GM12874 (cell line): Measurements from ENCODE around the gene SLC45A1.

Experiments used
- TF ChIP-seq, protein P1 (sequence below): IDR thresholded peaks from 2 replicates; pipeline ENCODE4 v1.5.1; 2011; ENCODE audit warnings: low read depth, mild to moderate bottlenecking, control low read depth, low read length, moderate library complexity; ENCODE audit not compliant: insufficient read depth

Gene SLC45A1

GRCh38 chr1:8324176-8324810 lies 6.4 kb downstream of the SLC45A1 start:
- TF ChIP-seq, protein P1, sequence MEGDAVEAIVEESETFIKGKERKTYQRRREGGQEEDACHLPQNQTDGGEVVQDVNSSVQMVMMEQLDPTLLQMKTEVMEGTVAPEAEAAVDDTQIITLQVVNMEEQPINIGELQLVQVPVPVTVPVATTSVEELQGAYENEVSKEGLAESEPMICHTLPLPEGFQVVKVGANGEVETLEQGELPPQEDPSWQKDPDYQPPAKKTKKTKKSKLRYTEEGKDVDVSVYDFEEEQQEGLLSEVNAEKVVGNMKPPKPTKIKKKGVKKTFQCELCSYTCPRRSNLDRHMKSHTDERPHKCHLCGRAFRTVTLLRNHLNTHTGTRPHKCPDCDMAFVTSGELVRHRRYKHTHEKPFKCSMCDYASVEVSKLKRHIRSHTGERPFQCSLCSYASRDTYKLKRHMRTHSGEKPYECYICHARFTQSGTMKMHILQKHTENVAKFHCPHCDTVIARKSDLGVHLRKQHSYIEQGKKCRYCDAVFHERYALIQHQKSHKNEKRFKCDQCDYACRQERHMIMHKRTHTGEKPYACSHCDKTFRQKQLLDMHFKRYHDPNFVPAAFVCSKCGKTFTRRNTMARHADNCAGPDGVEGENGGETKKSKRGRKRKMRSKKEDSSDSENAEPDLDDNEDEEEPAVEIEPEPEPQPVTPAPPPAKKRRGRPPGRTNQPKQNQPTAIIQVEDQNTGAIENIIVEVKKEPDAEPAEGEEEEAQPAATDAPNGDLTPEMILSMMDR: no peak

- TF ChIP-seq, protein P1: no peak
These were observed 7.9 kb downstream of the SLC45A1 start for GRCh38 chr1:8325771-8326170.

DNA sequence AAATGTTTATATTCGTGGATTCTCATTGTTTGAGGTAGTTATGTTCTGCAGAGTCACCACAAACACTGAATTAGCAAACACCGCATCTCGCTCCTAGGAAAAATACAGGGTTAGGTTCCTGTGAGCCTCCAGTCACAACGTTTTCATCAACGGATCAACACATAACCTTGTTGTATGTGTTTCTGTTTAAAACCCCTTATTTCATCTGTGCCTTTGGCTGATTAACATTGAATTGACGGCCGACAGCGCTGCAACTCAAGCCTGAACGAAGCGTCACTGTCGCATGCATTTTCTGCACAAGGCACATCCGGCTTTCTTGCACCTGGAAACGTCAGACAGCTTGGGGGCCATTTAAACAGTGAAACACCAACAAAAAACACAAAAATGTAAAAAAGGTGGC lies 8.4 kb downstream of the SLC45A1 start:
- TF ChIP-seq, protein P1: no peak

- TF ChIP-seq, protein P1: no peak
These were observed 10.4 kb downstream of the SLC45A1 start for GRCh38 chr1:8328271-8328670.

GRCh38 chr1:8329439-8329838 lies 11.5 kb downstream of the SLC45A1 start:
- TF ChIP-seq, protein P1: no peak

- TF ChIP-seq, protein P1: no peak
These were observed 11.9 kb downstream of the SLC45A1 start for GRCh38 chr1:8329858-8330257.

DNA sequence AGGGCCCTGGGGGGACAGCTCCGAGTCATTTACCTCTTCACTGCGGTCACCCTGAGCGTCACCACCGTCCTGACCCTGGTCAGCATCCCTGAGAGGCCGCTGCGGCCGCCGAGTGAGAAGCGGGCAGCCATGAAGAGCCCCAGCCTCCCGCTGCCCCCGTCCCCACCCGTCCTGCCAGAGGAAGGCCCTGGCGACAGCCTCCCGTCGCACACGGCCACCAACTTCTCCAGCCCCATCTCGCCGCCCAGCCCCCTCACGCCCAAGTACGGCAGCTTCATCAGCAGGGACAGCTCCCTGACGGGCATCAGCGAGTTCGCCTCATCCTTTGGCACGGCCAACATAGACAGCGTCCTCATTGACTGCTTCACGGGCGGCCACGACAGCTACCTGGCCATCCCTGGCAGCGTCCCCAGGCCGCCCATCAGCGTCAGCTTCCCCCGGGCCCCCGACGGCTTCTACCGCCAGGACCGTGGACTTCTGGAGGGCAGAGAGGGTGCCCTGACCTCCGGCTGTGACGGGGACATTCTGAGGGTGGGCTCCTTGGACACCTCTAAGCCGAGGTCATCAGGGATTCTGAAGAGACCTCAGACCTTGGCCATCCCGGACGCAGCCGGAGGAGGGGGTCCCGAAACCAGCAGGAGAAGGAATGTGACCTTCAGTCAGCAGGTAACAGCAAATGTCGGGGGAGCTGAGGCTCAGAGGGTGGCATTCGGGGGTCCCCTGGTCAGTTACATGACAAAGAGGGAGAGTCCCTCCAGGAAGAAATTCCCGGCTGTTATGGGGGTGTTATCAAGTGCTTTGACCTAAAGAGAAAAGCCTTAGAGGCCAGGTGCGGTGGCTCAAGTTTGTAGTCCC lies 12.6 kb downstream of the SLC45A1 start:
- TF ChIP-seq, protein P1: no peak
